HG03432 (cell line): Measurements from ENCODE around the gene PEAK1.
"Not testable (repeated sequence)": the region's sequence is repeated elsewhere in the genome, so short reads cannot be mapped to it uniquely, and the experiment has no call there.

Source experiments
- ATAC-seq: cut with Tn5 transposase; IDR thresholded peaks from one replicate; pipeline ENCODE4 v1.9.1; 2021; ENCODE audit warnings: mild to moderate bottlenecking, moderate library complexity; ENCODE audit not compliant: unreplicated experiment

Gene PEAK1

DNA sequence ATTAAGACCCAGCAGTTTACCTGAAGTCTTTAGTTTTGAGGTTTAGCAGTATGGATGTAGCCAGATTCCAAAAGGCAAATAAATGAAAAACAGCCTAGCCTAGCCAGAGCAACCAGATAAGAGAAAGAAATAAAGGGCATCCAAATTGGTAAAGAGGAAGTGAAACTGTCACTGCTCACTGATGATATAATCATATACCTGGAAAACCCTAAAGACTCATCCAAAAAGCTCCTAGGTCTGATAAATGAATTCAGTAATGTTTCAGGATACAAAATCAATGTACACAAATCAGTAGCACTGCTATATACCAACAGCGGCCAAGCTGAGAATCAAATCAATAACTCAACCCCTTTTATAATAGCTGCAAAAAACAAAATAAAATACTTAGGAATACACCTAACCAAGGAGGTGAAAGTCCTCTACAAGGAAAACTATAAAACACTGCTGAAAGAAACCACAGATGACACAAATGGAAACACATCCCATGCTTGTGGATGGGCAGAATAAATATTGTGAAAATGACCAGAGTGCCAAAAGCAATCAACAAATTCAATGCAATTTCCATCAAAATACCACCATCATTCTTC lies 13.6 kb downstream of the PEAK1 start:
- not testable (repeated sequence) for ATAC-seq

- ATAC-seq, result no peak
These were observed 17.0 kb downstream of the PEAK1 start for GRCh38 chr15:77402740-77403379.

GRCh38 chr15:77400258-77400657 lies 19.6 kb downstream of the PEAK1 start:
- ATAC-seq, result no peak

GRCh38 chr15:77398927-77399326 lies 21.0 kb downstream of the PEAK1 start:
- ATAC-seq, result no peak

DNA sequence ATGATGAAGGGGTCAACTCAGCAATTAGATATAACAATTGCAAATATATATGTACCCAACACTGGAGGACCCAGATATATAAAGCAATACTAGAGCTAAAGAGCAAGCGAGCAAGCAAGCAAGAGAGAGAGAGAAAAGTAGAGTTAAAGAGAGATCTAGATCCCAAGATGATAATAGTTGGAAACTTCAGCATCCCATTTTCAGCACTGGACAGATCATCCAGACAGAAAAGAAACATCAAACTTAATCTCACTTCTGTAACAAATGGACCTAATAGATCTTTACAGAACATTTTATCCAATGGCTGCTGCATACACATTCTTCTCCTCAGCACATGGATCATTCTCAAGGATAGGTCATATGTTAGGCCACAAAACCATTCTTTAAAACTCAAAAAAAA lies 23.2 kb downstream of the PEAK1 start:
- no peak for ATAC-seq

DNA sequence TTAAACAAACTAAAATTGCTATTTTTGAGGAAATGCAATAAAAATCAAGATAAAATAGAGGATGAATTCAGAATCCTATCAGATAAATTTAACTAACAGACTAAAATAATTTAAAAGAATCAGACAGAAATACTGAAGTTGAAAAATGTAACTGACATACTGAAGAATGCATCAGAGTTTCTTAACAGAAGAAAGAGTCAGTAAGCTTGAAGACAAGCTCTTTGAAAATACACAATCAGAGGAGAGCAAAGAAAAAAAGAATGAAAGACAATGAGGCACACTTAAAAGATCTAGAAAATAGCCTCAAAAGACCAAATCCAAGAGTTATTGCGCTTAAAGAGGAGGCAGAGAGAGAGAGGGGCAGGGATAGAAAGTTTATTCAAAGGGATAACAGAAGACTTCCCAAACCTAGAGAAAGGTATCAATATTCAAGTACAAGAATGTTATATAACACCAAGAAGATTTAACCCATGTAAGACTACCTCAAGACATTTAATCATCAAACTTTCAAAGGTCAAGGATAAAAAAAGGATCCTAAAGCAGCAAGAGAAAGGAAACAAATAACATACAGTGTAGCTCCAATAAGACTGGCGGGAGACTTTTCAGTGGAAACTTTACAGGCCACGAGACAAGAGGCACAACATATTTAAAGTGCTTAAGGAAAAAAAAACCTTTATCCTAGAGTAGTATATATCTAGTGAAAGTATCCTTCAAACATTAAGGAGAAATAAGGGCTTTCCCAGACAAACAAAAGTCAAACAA lies 24.7 kb downstream of the PEAK1 start:
- ATAC-seq, result no peak

- ATAC-seq, result no peak
These were observed 26.4 kb downstream of the PEAK1 start for GRCh38 chr15:77393471-77393840.

DNA sequence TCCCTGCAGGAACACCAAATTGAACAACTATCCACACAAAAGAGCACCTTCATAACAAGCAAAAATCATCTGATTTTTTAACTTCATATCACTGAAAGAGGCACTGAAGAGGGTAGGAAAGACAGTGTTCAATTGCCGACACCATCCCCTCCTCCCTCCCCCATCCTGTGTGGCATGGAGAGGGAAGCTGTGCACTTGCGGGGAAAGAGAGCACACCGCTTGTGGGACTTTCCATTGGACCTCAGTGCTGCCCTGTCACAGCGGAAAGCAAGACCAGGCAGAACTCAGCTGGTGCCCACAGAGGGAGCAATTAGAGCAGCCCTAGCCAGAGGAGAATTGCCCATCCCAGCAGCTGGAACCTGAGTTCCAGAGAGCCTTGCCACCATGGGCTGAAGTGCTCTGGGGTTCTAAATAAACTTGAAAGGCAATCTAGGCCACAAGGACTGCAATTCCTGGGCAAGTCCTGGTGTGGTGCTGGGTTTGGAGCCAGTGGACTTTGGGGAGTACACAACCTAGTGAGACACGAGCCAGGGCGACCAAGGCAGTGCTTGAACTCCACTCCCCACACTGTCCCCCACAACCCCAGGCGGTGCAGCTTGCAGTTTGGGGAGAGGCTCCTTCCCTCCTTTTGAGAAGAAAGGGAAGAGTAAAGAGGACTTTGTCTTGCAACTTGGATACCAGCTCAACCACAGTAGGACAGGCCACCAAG lies 27.0 kb downstream of the PEAK1 start:
- ATAC-seq, result no peak

DNA sequence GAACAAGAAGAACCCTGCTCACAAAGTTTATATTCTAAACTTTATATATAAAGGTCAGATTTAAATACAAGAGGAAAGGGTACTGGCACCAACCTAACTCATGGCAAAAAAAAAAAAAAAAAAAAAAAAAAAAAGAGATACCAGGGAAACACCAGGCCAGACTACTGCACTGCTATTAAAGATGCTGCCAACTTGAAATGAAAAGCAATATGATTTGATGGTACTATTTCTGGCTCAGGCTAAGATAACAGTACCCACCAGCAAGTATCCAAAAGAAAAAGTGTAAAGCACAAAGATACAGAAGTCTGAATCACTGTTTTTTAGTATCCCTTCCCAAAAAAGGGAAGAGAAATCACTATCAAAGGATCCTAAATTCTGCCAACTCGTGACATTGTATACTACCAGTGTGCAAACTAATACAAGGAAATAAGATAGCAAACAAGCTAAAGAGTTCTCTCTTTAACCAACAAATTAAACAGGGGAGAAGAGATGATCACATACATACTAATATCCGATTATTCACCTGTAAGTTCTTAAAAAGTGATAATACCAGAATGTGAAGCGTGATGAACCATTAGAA lies 28.4 kb downstream of the PEAK1 start:
- no peak for ATAC-seq

DNA sequence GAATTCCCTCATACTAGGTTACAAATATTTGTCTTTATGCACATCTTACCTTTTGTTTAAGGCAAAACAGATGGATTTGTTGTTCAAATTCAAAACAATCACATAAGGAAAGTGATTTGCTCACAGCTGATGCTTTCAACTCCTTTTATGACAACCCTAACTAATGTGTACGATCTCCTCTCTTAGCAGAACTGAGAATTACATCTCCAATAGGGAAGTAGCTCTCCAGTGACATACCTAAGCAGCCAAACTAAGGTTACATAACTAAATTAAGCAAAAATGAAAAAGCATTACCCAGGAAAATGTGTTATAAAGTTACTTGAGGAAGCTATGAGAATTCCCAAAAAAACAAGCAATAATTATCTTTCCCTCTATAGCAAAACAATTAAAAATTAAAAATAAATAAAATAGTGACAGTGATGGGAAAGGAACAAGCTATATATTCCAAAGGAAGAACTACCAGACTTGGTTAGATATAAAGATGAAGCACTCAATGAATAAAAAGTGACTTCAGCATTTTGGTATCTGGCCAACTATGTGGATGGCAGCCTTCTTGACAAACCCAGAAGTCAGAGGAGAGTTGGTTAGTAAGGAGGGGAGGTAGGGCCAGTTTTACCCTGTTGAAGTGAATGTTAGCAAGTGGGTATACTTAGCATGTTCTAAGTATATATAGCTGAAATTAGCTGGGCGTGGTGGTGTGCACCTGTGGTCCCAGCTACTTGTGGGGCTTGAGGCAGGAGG lies 32.4 kb downstream of the PEAK1 start:
- ATAC-seq, result no peak

- ATAC-seq, result no peak
These were observed 33.3 kb downstream of the PEAK1 start for GRCh38 chr15:77386626-77387025.

DNA sequence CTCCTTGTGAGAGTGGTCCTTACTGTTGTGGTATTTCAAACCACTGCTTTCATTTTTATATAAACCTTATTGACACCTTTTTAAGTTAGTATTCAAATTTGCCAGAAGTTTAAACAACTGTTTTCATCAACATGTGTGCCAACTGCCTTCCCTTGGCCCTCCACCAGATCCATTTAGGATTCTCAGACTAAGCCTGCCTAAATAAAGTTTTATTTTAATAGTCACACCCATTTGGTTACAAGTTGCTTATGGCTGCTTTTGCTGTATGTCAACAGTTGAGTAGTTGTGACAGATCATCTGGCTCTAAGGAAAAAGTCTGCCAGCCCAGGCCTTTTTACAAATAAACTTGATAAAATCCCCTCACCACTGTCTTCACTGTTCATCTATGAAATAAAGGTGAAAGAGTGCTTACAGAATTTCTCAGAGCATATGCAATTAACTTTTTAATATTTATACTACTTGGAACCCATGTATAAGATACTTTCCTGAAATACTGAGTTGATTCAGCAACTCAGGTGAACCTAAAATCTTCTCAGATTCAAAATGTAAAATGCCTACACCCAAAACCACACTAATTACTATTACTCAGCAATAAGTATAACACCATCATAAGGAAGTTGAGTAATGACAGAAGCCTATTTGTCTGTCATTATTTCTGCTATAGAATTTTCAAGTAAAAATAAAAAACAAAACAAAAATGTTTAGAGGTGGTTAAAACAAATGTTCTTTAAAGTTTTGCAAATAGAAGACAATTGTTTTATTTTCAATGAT lies 35.1 kb downstream of the PEAK1 start:
- ATAC-seq, result no peak

DNA sequence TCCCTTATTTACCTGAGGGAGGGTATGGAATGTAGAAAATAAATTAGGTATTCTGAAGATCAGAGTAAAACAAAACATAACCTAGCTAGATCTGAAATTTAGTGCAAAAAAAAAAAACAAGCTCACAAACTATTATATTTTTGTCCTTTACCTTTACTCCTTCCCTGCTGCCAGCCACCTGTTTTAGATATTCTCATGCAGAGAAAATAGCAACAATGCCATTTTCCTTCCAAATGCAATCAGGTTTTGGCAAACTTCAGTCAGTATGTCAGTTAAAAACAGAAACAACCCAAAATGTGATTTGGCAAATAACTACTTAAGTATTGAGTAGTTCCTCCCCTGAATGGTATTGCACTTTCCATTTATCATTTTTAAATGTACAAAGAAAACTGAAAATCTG lies 35.8 kb downstream of the PEAK1 start:
- ATAC-seq, result no peak

DNA sequence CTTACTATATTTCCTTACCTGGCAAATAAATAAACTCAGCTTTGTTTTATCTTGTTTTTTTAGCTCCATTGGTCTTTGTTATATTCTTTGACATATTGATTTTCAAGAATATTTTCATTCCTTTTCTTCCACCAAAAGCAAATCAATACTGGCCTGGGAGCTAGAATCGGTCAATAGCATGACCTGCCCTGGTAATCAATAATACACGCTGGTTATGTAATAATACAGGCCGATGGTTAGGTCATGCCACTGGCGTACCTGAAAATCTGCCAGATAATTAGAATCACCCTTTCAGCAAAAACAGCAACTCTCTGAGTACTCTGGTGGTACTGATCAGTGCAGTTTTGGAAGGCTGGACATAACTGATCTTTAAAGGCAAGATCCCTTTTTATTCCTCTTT lies 39.9 kb downstream of the PEAK1 start:
- ATAC-seq, result no peak

- ATAC-seq, result no peak
These were observed 43.1 kb downstream of the PEAK1 start for GRCh38 chr15:77376770-77377169.

- no peak for ATAC-seq
These were observed 44.8 kb downstream of the PEAK1 start for GRCh38 chr15:77375133-77375532.

DNA sequence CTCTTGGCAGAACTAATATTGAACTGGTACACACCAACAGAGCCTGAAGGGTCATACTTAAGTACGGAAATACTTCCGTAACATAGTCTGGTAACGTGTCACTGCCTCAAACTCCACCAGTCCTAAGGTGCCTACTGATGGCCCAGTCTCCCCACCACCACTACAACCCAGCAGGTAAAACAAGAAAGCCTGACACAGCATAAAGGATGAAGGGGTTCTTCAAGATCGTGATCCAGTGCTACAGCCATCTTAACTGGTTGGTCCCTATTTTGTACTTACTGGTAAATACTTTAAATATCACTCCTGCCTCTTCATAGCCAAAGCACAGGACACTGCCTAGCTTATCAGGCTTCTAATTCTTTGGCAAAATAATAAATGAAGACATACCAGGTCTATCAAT lies 46.5 kb downstream of the PEAK1 start:
- no peak for ATAC-seq

GRCh38 chr15:77371850-77372563 lies 47.9 kb downstream of the PEAK1 start:
- no peak for ATAC-seq

DNA sequence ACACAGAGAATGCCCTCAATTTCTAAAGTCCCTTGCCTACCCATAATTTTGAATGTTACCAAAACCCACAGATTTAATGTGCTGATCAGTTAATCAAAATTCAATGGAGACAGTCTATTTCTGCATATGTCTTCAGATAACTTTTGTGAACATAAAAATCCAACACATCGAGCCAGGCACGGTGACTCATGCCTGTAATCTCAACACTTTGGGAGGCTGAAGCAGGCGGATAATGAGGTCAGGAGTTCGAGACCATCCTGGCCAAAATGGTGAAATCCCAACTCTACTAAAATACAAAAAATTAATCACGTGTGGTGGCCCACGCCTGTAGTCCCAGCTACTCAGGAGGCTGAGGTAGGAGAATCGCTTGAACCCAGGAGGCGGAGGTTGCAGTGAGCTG lies 49.3 kb downstream of the PEAK1 start:
- no peak for ATAC-seq
